ENCODE results near the gene STK36.

STK36 gene, protein sequence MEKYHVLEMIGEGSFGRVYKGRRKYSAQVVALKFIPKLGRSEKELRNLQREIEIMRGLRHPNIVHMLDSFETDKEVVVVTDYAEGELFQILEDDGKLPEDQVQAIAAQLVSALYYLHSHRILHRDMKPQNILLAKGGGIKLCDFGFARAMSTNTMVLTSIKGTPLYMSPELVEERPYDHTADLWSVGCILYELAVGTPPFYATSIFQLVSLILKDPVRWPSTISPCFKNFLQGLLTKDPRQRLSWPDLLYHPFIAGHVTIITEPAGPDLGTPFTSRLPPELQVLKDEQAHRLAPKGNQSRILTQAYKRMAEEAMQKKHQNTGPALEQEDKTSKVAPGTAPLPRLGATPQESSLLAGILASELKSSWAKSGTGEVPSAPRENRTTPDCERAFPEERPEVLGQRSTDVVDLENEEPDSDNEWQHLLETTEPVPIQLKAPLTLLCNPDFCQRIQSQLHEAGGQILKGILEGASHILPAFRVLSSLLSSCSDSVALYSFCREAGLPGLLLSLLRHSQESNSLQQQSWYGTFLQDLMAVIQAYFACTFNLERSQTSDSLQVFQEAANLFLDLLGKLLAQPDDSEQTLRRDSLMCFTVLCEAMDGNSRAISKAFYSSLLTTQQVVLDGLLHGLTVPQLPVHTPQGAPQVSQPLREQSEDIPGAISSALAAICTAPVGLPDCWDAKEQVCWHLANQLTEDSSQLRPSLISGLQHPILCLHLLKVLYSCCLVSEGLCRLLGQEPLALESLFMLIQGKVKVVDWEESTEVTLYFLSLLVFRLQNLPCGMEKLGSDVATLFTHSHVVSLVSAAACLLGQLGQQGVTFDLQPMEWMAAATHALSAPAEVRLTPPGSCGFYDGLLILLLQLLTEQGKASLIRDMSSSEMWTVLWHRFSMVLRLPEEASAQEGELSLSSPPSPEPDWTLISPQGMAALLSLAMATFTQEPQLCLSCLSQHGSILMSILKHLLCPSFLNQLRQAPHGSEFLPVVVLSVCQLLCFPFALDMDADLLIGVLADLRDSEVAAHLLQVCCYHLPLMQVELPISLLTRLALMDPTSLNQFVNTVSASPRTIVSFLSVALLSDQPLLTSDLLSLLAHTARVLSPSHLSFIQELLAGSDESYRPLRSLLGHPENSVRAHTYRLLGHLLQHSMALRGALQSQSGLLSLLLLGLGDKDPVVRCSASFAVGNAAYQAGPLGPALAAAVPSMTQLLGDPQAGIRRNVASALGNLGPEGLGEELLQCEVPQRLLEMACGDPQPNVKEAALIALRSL (N-terminal part only)

DNA sequence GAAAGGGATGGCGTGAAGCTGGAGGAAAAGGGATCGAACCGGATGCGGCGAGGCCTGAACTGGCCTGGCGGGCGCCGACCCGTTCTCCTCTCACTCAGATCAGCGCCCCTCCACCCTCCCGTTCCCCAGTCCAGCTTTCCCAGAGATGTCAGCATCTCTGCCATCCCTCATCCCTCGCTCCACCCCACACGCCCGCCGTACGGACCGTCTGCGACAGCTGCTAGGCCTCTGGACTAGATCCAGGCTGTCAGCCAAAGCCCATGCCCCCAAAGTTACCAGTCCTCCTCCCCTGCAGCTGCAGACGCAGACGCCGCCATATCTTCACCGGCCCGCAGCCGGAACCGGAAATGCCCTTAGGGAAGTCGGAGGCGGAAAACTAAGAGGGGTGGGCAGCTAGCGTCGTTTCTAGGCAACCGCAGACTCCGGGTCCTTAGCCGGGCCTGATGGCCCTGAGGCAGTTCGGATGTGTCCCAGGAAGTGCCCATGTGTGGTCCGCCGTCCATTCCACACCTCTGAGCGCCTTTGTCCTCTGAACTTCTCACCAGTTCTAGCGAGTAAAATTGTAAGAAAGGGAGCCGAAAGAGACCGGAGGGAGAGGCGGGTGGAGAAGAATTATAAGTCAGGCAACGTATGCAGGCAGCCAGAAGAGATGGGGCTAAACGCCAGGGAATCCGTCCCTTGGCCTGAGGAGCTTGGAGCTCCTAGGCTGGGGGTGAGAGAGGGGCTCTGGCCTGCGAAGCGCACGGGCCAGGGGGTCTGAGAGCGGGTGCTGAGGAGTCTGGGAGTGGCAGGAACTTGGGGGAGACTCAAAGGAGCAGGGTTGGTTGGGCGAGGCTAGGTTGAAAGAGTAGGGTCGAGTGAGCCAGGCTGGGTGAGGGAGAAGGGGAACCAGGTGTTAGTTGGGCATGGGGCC is at the start of gene STK36, which contains the start of gene RNF25:
TSS of gene STK36 (plus strand) at position 433 of the 913 bp plus-strand sequence. CDS start 744 bp downstream, outside the sequence.
TSS of gene RNF25 (minus strand) at position 349 of the 913 bp plus-strand sequence. CDS start at position 317, 32 bp downstream.
- peak; percentile 84 for DNase-seq

DNA sequence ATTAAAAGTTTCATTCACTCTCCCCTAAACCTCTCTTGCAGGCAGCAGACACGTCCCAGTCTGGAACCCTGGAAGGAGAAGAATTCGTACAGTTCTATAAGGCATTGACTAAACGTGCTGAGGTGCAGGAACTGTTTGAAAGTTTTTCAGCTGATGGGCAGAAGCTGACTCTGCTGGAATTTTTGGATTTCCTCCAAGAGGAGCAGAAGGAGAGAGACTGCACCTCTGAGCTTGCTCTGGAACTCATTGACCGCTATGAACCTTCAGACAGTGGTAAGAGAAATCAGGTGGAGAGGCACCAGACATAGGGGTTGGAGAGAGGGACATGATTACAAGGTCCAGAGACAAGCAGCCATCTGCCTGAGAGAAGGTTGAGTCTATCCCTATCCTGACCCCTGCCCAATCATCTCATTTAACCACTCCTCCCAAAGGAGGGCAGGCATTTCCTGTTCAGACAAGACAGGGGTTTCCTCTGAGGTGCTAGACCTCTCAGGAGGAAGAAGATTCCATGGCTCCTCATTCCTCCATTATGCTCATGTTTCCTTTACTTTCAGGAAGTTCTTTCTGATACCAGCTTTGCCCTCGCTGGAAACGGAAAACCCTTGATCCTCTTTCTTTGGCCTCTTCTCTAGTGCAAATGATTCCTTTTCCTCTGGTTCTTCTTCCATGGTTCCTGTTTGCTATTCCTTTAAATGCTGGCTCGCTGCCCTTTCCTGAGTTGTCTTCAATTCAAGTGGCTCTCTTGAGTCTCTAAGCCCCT is 49.1 kb upstream of the STK36 start:
- DNase-seq, result no peak

DNA sequence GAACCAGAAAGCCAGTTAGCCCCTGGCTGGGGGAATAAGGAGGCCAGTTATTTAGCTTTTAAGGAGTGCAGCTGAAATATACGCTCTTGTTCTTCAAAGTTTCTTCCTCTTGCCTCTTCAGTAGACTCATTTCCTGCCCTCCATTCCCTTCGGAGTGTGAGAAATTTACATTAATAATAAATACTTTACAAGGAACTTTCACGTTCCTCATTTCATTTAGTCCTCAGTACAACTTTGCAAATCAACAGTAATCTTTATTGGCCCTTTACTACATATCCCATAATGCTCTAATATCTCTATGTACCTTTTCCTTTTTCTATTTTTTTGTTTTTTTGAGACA is 48.5 kb upstream of the STK36 start:
- no peak for DNase-seq

DNA sequence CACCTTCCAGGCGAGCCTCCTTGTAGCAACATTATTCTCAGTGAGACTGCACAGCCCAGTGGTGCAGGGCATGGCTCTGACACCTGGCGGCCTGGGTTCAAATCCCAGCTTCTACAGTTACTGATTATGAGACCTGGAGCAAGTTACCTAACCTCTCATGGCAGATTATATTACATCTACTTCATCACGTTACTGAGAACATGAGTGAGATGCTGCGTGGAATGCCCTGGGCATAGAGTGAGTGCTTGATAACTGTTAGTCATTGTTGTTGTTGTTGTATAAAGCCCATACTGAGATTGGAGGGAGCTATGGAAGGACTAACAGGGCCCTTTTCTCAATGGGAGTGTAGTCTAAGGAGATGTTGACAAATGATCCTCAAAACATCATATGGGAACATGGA is 45.5 kb upstream of the STK36 start:
- DNase-seq, result no peak

DNA sequence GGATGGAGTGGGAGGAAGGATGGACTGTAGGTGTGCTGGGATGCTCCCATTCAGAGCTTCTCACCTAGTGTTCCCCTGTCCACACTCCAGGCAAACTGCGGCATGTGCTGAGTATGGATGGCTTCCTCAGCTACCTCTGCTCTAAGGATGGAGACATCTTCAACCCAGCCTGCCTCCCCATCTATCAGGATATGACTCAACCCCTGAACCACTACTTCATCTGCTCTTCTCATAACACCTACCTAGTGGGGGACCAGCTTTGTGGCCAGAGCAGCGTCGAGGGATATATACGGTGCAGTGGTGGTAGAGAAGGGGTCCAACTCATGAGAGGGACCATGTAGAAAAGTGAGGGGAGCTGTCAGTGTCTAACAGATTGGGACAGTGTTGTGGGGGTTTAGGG is 43.9 kb upstream of the STK36 start:
- no peak for DNase-seq

DNA sequence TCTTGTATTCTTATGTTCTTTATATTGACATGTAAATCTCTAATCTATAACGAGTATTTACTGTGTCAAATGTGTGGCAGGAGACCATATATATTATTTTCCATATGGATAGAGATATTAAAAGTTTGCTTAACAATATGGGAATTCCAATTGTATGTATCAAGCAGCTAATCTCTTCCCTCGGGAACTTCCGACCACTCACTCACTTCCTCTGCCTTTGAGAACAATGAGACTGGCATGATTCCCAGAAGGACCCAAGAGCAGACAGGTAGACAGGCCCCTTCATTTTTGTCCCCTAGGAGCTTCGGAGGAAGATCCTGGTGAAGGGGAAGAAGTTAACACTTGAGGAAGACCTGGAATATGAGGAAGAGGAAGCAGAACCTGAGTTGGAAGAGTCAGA is 40.0 kb upstream of the STK36 start:
- no peak for DNase-seq

DNA sequence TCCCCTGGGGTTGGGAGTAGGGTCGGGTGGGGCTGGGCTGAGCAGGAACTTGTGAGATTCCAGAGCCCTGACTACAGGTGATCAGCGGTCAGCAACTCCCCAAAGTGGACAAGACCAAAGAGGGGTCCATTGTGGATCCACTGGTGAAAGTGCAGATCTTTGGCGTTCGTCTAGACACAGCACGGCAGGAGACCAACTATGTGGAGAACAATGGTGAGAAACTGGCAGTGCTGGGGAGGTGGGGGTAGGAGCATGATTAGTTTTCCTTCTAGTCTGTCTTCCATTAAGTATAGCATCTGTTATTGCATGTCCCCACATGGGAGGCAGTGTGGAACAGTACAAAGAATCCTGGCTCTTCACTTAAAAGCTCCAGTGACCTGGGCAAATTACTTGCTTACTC is 36.2 kb upstream of the STK36 start:
- no peak for DNase-seq

DNA sequence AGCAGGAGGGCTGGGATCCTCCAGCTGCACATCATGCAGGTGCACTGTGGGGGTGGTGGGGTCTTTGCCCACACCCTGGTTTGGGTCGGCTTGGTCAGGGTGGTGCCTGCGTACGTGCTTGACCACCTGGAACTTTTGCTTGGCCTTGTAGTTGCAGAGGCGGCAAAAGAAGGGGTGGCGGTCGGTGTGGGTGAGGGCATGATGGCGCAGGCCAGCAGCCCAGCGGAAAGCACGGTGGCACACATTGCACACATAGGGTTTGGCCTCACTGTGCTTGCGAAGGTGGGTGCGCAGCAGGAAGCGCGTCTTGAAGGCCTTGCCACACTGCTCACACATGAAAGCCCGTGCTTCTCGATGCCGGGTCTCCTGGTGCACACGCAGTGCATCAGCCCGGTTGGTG is 33.5 kb upstream of the STK36 start:
- DNase-seq, result no peak

DNA sequence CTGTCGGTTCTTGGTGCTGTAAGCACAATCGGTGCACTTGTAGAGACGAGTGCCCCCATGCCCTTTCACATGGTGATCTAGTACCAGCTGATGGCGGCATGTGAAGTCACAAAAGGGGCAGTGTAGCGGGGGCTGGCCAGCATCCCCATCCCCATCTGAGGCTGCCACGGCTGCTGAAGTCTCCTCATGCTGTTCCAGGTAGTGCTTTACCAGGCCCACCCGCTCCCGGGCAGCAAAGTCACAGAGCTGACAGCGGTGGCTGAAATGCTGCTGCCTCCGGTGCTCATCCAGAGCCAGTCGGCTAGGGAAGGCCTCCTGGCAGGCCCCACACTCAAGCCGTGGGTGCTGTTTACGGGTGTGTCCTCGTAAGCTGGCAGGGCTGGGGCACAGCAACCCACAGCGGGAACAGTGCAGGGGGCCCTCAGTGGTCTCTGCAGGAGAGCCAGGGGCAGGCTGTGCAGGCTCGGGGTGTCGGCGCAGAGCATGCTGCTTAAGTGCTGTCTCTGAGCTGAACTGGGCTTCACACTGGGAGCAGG is 29.7 kb upstream of the STK36 start:
- no peak for DNase-seq

DNA sequence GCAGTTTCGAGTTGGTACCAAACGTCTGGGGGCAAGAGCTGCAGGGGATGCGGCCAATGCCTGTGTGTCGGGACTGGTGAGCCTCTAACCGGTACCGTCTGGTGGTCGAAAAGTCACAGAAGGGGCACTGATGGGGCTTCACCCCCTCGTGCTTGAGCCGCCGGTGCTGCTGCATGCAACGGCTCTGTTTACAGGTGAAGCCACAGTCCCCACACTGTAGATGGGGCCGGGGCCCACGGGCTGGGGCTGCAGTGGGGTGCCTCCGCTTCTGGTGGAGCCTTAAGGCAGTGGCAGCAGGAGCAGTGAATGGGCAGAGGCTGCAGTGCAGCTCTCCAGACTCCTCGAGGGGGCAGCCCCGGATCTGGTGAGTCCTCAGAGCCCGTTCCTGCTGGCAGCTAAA is 29.1 kb upstream of the STK36 start:
- no peak for DNase-seq

DNA sequence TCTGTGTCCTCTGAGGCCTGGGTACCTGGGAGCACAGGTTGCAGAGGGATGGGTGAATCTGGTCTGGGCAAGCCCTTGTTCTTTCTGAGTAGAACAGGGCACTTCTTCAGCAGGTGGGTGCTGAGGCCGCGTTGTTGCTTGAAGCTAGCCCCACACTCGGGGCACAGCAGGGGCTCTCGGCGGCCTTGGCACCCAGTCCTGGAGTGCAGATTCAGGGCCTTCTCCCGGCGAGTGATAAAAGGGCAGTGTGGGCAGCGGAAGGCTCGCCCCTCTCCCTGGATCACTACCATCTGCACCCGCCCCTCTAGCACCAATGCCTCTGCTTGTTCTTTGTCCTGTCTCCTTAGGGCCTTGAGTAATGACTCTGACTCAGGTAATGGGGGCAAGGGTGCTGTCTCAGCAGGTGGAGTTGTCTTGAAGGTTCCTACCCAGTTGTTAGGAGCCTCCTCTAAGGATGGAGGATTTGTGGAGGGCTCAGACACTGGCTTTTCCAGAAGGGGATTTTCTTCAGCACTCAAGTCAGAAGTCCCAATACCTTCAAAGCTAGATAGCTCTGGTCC is 28.1 kb upstream of the STK36 start:
- DNase-seq, result no peak

DNA sequence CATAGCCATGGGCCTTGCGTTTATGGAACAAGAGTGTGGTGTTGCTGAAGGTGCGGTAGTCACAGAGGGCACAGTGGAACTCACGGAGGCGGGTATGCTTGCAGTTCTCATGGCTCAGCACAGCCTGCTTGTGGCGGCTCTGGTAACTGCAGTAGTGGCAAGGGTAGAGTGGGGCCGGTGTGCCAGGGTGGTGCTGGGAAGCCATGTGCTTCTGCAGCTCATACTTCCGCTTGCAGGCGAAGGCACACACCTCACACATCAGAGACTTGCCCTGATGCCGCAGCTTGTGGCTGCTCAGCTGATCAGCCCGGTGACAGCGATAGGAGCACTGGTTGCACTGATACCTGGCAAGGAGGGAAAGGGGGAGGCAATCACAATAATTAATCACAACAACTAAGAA is 27.2 kb upstream of the STK36 start:
- DNase-seq, result no peak

DNA sequence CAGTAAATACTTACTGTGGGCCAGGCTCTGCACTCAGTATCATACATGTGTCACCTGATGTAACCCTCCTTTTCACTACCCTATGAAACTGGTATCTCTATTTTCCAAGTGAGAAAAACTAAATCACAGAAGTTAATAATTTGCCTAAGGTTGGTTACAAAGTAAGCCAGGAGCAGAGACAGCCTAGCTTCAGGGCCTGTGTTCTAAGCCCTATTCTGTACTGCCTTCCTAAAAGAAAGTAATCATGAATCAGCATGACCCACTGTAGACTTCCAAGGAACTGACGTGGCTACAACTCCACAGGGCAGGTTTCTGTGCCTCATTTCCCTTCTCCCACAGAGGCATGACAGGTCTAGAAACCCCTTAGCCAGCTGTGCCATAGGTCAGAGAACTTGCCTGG is 26.8 kb upstream of the STK36 start:
- DNase-seq, result no peak

DNA sequence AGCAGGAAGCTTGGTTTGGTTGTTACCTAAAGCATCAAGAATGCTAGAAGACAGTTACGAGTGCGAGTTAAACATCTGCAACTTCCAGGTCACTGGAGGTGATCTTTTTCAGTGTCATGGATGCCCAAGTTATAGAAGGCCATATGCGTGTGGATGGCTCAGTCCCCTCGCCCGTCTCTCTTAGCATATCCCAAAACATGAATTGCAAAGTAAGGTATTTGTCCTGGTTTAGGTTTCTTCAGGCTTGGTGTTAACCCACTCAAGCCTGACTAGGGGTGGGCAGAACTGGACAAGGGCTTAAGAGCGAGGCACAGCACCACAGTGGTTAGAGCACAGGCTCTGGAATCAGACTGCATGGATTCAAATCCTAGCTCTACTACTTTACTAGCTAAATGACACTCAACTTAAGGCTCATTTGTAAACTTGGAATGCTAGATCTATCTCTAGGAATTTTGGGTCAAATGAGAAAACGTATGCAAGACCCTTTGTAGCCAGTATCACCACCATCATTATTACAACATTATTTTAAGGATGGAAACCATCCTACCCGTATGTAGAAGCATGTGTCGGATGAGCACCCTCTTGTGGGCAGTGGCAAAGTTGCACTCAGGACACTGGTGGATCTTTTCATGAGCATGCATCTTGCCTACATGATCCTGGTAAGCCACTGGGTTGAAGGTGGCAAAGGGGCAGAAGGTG is 23.6 kb upstream of the STK36 start:
- peak; percentile 35 for DNase-seq

DNA sequence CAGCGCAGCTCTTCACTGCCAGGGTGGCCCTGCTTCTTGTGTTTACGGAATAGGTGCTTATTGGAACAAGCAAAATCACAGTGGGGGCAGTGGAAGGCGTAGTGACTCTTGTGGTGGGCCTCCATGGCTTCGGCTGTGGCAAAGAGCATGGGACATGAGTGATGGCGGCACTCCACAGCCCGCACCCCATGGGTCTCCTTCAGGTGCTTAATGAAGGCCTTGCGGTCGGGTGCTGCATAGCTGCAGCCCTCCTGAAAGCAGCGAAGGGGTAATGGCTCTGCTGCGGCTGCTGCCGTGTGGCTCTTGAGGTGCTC is 23.1 kb upstream of the STK36 start:
- no peak for DNase-seq

DNA sequence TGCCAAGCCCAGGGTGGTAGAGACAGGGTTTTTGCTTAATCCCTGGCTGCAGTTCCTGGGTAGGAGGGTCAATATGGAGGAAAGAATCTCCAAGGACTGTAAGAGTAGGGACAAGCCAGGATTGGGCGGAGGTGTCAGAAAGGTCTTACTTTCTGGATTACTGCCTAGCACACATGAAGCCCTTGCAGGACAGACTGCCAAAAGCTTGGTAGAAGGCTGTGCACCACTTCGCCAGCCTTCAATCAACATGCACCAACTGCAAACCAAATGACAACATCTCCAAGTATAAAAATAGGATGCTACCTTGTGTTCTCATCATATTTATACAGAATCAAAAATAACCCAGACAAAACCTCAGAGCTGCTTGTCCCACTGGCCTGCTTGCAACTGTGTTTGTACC is 16.1 kb upstream of the STK36 start:
- no peak for DNase-seq

DNA sequence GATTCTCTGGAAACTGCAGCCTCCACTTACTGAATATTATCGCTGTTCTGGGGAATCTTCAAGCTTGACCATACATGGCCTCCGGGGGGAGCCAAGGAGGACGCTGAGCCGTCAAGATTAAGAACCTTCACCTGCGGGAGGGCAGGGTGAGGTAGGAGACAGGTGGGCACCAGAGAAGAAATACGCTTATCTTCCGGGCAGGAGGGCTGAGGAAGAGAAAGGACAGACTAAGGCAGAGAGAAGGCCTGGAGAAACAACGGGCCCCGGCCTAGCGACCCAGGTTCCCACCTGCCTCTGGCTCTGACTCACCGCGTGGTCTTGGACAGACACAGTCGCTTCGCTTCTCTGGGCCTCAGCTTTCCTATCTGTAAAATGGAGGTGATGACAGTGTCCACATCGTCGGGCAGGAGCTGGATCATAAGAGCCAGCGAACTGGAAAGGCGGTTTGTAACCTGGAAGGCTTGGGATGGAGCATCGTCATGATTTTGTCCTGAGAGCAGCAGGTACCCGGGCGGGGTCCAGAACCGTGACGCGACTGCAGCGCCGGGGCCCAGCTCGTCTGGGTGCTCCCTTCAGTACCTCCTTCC is 13.1 kb upstream of the STK36 start:
- DNase-seq, result no peak

DNA sequence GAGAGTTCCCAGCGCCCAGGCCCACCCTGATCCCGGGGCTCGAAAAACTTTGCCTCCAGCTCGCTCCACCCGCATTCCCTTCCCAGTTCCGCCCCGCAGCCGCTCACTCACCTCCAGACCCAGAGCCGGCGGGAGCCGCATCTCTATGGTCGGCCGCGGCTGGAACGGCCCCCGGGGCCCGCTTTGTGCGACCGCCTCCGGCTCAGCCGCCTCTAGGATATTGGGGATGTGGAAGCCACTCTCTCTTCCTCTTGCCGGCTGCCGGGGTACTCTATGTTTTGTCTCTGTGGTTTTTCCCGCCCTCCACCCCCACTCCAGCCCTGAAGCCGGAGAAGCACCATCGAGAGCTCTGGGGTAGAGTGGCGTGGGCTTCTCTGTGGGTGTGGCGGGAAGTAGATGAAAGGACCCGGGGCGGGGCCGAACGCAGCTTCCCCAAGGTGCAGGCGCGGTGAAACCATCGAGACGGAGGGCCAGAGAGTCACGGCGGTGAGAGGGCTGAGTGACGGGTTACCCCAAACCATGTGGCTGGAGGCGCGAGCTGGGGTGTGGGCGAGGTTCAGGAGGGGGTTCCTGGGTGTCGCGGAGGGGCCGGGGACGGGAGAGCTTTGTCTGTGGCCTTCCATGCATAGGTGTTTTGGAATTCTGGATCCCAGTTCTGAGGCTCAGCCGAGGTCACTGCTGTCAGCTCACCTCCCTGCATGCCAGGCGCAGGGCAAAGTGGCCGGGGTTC is 12.5 kb upstream of the STK36 start, which contains the start of the genes BCS1L and ZNF142:
TSS of gene BCS1L (plus strand) at position 426 of the 730 bp plus-strand sequence. CDS start 1,305 bp downstream, outside the sequence.
TSS of gene ZNF142 (minus strand) at position 366 of the 730 bp plus-strand sequence. CDS start 3,194 bp downstream, outside the sequence.
- DNase-seq, result peak; percentile 78

DNA sequence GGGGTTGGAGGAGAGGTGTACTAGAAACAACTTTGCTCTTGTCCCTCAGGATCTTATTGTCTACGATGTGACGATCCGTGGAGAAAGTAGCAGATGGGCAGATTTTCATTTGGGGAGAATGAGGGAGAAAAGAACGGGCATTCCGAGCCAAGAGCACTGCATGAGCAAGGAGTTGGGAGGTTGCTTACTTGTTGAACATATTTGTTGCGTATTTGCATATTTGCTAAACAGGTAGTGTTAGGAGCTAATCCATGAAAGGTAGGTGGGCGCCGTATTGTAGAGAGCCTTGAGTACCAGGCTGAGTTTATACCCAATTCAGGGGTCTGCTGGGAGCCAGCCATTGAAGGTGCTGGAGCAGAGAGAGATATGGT is 11.9 kb upstream of the STK36 start:
- DNase-seq, result no peak
